Osteoblast (primary cell): Measurements from ENCODE around the gene COL4A1. TPM values are rescaled to one million over a fixed set of nuclear protein-coding genes. Genes with fewer than 3 reads are reported as not detected.

ENCODE experiments used
- DNase-seq: peaks from one replicate; pipeline ENCODE4 v3.0.0; 2011; ENCODE audit warnings: low spot score, mixed read lengths; ENCODE audit not compliant: insufficient read length; ENCODE audit errors: missing footprints
- H2AFZ ChIP-seq: 2 replicates; pipeline ENCODE4 v1.6.0; 2011; ENCODE audit warnings: mild to moderate bottlenecking, low read length
- H3K27ac ChIP-seq: 2 replicates; pipeline ENCODE4 v1.5.1; 2011; ENCODE audit warnings: mild to moderate bottlenecking, low read depth, low read length, moderate library complexity
- H3K27me3 ChIP-seq: 2 replicates; pipeline ENCODE4 v1.6.0; 2012; ENCODE audit warnings: mild to moderate bottlenecking, control low read depth, inconsistent platforms, low read length, moderate library complexity; ENCODE audit not compliant: insufficient read depth
- H3K36me3 ChIP-seq: 2 replicates; pipeline ENCODE4 v1.5.1; 2011; ENCODE audit warnings: mild to moderate bottlenecking, low read length, control low read depth, moderate library complexity; ENCODE audit not compliant: insufficient read depth
- H3K4me1 ChIP-seq: 2 replicates; pipeline ENCODE4 v1.5.1; 2011; ENCODE audit warnings: mild to moderate bottlenecking, low read length, control low read depth, moderate library complexity; ENCODE audit not compliant: insufficient read depth
- H3K4me2 ChIP-seq: 2 replicates; pipeline ENCODE4 v1.6.0; 2011; ENCODE audit warnings: mild to moderate bottlenecking, low read length; ENCODE audit not compliant: insufficient read depth
- H3K4me3 ChIP-seq: fragments of 200-600 bp; sonication (generic); 3 replicates; pipeline ENCODE4 v1.5.1; 2012; ENCODE audit warnings: mild to moderate bottlenecking, low read length, inconsistent platforms; ENCODE audit not compliant: insufficient read depth
- H3K79me2 ChIP-seq: 2 replicates; pipeline ENCODE4 v1.6.0; 2012; ENCODE audit warnings: mild to moderate bottlenecking, low read length, control low read depth, inconsistent platforms; ENCODE audit not compliant: insufficient read depth
- H3K9me3 ChIP-seq: 2 replicates; pipeline ENCODE4 v1.5.1; 2011; ENCODE audit warnings: low read depth, low read length, control low read depth
- H4K20me1 ChIP-seq: 2 replicates; pipeline ENCODE4 v1.6.0; 2012; ENCODE audit warnings: mild to moderate bottlenecking, low read length, control low read depth; ENCODE audit not compliant: insufficient read depth
- CTCF ChIP-seq: IDR thresholded peaks from 2 replicates; pipeline ENCODE4 v1.5.1; 2011; ENCODE audit warnings: mild to moderate bottlenecking, low read depth, low read length, moderate library complexity; ENCODE audit errors: extremely low read depth
- total RNA-seq: library from RNA; depleted of rRNA; stranded (reverse); fragments of >200 nt; gene quantifications from 2 replicates; pipeline ENCODE4 v1.2.3, GENCODE V29; 2012

COL4A1 gene
- total RNA-seq, 1 donor: 412 TPM

GRCh38 chr13:110173247-110173818 is 133.6 kb downstream of the COL4A1 start:
- Histone ChIP-seq H2AFZ (no peak overlapping the region), H3K36me3 (peaks cover 93% of the 10 kb centered on the region), H3K27me3 (no peaks in the 10 kb centered on the region), H3K4me2 (no peak overlapping the region), H3K4me1 (no peaks in the 10 kb centered on the region), H3K4me3 (no peak overlapping the region), H3K27ac (no peak overlapping the region), H3K79me2 (no peaks in the 10 kb centered on the region), H3K9me3 (no peaks in the 10 kb centered on the region), H4K20me1 (no peaks in the 10 kb centered on the region)
- no peak for TF ChIP-seq CTCF
- DNase-seq: no peak

DNA sequence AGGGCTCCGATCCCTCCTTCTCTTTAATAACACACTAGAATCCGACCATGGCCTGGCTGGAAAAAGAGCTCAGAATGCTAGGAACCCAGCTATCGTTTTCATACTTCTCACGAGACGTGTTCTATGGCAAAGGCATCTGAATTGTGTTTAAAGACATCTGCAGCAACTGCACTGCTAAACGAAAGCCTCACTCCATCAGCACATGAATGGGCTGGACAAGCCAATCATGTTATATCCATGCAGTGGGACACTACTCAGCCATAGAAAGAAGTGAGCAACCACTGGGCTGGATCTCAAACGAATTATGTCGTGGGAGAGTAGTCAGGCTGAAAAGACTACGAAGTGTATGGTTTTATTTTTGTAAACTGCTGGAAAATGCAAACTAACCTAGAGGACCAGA is 136.1 kb downstream of the COL4A1 start:
- Histone ChIP-seq H3K79me2 (no peaks in the 10 kb centered on the region), H3K27me3 (no peaks in the 10 kb centered on the region), H3K36me3 (peaks cover 92% of the 10 kb centered on the region)

DNA sequence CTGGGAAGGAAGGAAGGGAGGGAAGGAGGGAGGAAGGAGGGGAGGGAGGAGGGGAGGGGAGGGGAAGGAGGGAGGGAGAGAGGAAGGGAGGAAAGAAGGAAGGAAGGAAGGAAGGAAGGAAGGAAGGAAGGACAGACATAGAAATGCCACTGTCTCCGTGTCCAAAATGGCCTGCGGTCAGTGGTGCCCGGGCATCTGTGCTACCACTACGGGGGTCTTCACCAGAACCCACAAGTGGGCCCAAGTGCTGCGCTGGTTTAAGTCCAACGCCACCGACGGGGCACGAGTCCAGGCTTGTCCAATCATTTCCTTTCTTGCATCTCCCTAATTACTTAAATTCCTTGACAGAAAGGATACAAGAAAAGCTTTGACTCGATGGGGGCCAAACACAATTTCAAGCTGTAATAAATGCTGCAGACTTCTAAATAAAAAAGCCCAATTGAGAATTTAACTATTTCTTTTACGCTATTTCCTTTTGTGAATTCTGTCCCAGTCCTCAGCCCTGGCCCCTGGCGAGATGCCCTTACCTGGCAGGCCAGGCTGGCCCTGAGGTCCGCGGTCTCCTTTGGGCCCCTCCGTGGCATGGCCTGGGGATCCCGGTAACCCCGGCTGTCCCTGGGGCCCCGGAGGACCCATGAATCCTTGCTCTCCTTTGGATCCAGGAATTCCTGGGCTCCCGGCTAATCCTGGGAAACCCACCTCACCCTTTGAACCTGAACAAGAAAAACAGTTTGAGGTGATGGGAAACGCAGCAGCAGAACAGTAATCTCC is 136.8 kb downstream of the COL4A1 start:
- H3K27me3 ChIP-seq: no peaks in the 10 kb centered on the region
- no peak overlapping the region for H3K4me2 ChIP-seq
- no peaks in the 10 kb centered on the region for H3K79me2 ChIP-seq
- no peaks in the 10 kb centered on the region for H3K4me1 ChIP-seq
- no peak overlapping the region for H3K4me3 ChIP-seq
- H3K27ac ChIP-seq: no peak overlapping the region
- peaks cover 92% of the 10 kb centered on the region for H3K36me3 ChIP-seq
- no peak overlapping the region for H2AFZ ChIP-seq
- no peaks in the 10 kb centered on the region for H4K20me1 ChIP-seq
- H3K9me3 ChIP-seq: no peaks in the 10 kb centered on the region
- DNase-seq: no peak
- no peak for TF ChIP-seq CTCF

More for the DNA sequence above, 136.1 kb downstream of the COL4A1 start:
- Histone ChIP-seq H4K20me1 (no peaks in the 10 kb centered on the region), H3K4me2 (no peak overlapping the region), H3K9me3 (no peaks in the 10 kb centered on the region), H2AFZ (no peak overlapping the region), H3K4me3 (no peak overlapping the region), H3K27ac (no peak overlapping the region), H3K4me1 (no peaks in the 10 kb centered on the region)
- no peak for DNase-seq
- TF ChIP-seq CTCF: no peak
